Immature natural killer cell (primary cell): ENCODE data around the gene SERPINB1. TPM values are rescaled to one million over a fixed set of nuclear protein-coding genes. Genes with fewer than 3 reads are reported as not detected.

Experiments
- DNase-seq, 3 donors: peaks; one replicate each; pipeline ENCODE4 v3.0.0; 2022; ENCODE audit warnings: mixed read lengths in 1 of 3
- H3K27ac Mint-ChIP-seq, 6 donors: one replicate each; pipeline ENCODE4 v1.8.0; 2020; ENCODE audit warnings: mixed read lengths in 6 of 6, mild to moderate bottlenecking in 5 of 6, inconsistent platforms in 4 of 6, moderate library complexity in 3 of 6
- H3K27me3 Mint-ChIP-seq, 3 donors: one replicate each; pipeline ENCODE4 v1.8.0; 2020 to 2021; ENCODE audit warnings: low read depth in 3 of 3, mild to moderate bottlenecking in 3 of 3, mixed read lengths in 3 of 3, moderate library complexity in 3 of 3, inconsistent platforms in 1 of 3
- H3K36me3 Mint-ChIP-seq, 3 donors: one replicate each; pipeline ENCODE4 v1.8.0; 2020; ENCODE audit warnings: mixed read lengths in 3 of 3, inconsistent platforms in 2 of 3, mild to moderate bottlenecking in 2 of 3
- H3K4me1 Mint-ChIP-seq, 2 donors: one replicate each; pipeline ENCODE4 v1.8.0; 2020; ENCODE audit warnings: inconsistent platforms in 2 of 2, mild to moderate bottlenecking in 2 of 2, mixed read lengths in 2 of 2, moderate library complexity in 1 of 2
- H3K4me3 Mint-ChIP-seq, 5 donors: one replicate each; pipeline ENCODE4 v1.8.0; 2020; ENCODE audit warnings: mild to moderate bottlenecking in 5 of 5, mixed read lengths in 5 of 5, inconsistent platforms in 3 of 5, moderate library complexity in 3 of 5
- H3K9me3 Mint-ChIP-seq, 6 donors: one replicate each; pipeline ENCODE4 v1.8.0; 2020; ENCODE audit warnings: mild to moderate bottlenecking in 6 of 6, mixed read lengths in 6 of 6, inconsistent platforms in 4 of 6, moderate library complexity in 3 of 6
- polyA plus RNA-seq, 3 donors: library from polyadenylated mRNA; unstranded; fragments of 300-500 nt; fragmentation: Illumina TruSeq; gene quantifications; one replicate each; pipeline ENCODE4 v1.2.3, GENCODE V29; 2021

Gene SERPINB1
- polyA plus RNA-seq, 3 donors from 2014 or later, result 108 to 164 (median 162) TPM

- peak overlapping the region in 2 of 5 donors; percentile 2 to 19 for H3K4me3 Mint-ChIP-seq
- peaks cover 29 to 32% of the 10 kb centered on the region in 2 donors for H3K4me1 Mint-ChIP-seq
- no peak for DNase-seq
- H3K27ac Mint-ChIP-seq, result peak overlapping the region; percentile 39 to 83 (median 65)
- H3K36me3 Mint-ChIP-seq, result peaks cover 0 to 48% (median 22%) of the 10 kb centered on the region in 3 donors
- no peaks in the 10 kb centered on the region for H3K9me3 Mint-ChIP-seq
- no peaks in the 10 kb centered on the region for H3K27me3 Mint-ChIP-seq
Measured at GRCh38 chr6:2784061-2784460, 57.6 kb downstream of the SERPINB1 start.

GRCh38 chr6:2783188-2783963 lies 58.3 kb downstream of the SERPINB1 start:
- Mint-ChIP-seq H3K4me1 (peaks cover 30 to 32% of the 10 kb centered on the region in 2 donors), H3K9me3 (no peaks in the 10 kb centered on the region), H3K27ac (peak overlapping the region; percentile 39 to 83 (median 74)), H3K4me3 (peak overlapping the region in 3 of 5 donors; percentile 2 to 39 (median 19)), H3K36me3 (peaks cover 0 to 51% (median 22%) of the 10 kb centered on the region in 3 donors), H3K27me3 (no peaks in the 10 kb centered on the region)
- DNase-seq, result no peak

GRCh38 chr6:2782825-2783187 lies 58.9 kb downstream of the SERPINB1 start:
- no peaks in the 10 kb centered on the region for H3K27me3 Mint-ChIP-seq
- H3K9me3 Mint-ChIP-seq, result no peaks in the 10 kb centered on the region
- no peak overlapping the region for H3K27ac Mint-ChIP-seq
- peak overlapping the region in 1 of 5 donors; percentile 40 for H3K4me3 Mint-ChIP-seq
- DNase-seq, result no peak
- peaks cover 32 to 33% of the 10 kb centered on the region in 2 donors for H3K4me1 Mint-ChIP-seq
- H3K36me3 Mint-ChIP-seq, result peaks cover under 1 to 51% (median 22%) of the 10 kb centered on the region in 3 donors

- H3K4me3 Mint-ChIP-seq, result peak overlapping the region in 1 of 5 donors; percentile 40
- H3K36me3 Mint-ChIP-seq, result peaks cover 4 to 50% (median 25%) of the 10 kb centered on the region in 3 donors
- peaks cover 34 to 38% of the 10 kb centered on the region in 2 donors for H3K4me1 Mint-ChIP-seq
Measured at GRCh38 chr6:2782356-2782708, 59.3 kb downstream of the SERPINB1 start.

More at GRCh38 chr6:2782356-2782708, 59.3 kb downstream of the SERPINB1 start:
- DNase-seq, result no peak
- Mint-ChIP-seq H3K27me3 (peaks cover 0 to 3% (median 0%) of the 10 kb centered on the region in 3 donors), H3K9me3 (no peaks in the 10 kb centered on the region), H3K27ac (no peak overlapping the region)

Other genes starting within 250 kb of the SERPINB1 start
- gene MYLK4, start 90.9 kb downstream of the SERPINB1 start, polyA plus RNA-seq, result under 1 TPM in 2 of 3 donors, not detected in 1; 0.09 to 0.17 TPM
- gene WRNIP1, start 76.5 kb downstream of the SERPINB1 start, polyA plus RNA-seq, result 10 to 100 TPM; 25.5 to 43.3 (median 26.4) TPM
- 10 to 100 TPM; 20.7 to 50.4 (median 21.7) TPM for gene SERPINB9, start 61.4 kb upstream of the SERPINB1 start, polyA plus RNA-seq
- gene SERPINB6, start 129.7 kb upstream of the SERPINB1 start, polyA plus RNA-seq, result 100 to 1,000 TPM; 196 to 243 (median 199) TPM
- gene NQO2, start 158.0 kb upstream of the SERPINB1 start, polyA plus RNA-seq, result 10 to 100 TPM; 55.5 to 74.7 (median 67.9) TPM
- 10 to 100 TPM; 13.8 to 32.6 (median 23.5) TPM for gene RIPK1, start 226.6 kb upstream of the SERPINB1 start, polyA plus RNA-seq